SU-DHL-6 (cell line): ENCODE measurements around the gene CLVS2.

ENCODE experiments used
- EZH2phosphoT487 ChIP-seq: fragments of 200-600 bp; sonication (generic), shearing (Covaris generic); conservative IDR thresholded peaks from 2 replicates; pipeline ENCODE4 v1.6.1; 2018; ENCODE audit warnings: mild to moderate bottlenecking, antibody characterized with exemption, low read length, moderate library complexity, mixed read lengths
- TF ChIP-seq, protein P1 (sequence below): fragments of 200-600 bp; sonication (generic); IDR thresholded peaks from one replicate; pipeline ENCODE4 v1.5.1; 2017; ENCODE audit warnings: antibody characterized with exemption, mild to moderate bottlenecking, low read length, moderate library complexity; ENCODE audit not compliant: insufficient read depth, poor library complexity, severe bottlenecking

DNA sequence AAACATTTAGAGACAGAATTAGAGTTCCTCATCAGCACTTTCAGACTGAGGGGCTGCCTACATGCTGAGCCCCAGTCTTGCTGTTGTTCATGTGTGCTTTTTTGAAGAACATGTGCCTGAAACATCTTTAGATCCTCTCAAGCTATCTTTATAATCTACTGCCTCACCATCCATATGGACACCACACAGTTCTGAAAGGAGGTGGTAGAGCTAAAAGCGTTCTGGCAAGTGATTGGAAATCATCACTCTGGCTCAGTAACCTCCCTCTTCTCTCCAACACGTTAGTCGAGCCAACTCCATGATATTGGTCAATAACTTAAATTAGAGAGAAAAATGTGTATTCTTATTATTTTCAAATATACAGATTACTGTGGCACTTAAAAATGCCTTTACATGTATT is 40.6 kb downstream of the CLVS2 start:
- no peak for TF ChIP-seq EZH2phosphoT487
- TF ChIP-seq, protein P1, sequence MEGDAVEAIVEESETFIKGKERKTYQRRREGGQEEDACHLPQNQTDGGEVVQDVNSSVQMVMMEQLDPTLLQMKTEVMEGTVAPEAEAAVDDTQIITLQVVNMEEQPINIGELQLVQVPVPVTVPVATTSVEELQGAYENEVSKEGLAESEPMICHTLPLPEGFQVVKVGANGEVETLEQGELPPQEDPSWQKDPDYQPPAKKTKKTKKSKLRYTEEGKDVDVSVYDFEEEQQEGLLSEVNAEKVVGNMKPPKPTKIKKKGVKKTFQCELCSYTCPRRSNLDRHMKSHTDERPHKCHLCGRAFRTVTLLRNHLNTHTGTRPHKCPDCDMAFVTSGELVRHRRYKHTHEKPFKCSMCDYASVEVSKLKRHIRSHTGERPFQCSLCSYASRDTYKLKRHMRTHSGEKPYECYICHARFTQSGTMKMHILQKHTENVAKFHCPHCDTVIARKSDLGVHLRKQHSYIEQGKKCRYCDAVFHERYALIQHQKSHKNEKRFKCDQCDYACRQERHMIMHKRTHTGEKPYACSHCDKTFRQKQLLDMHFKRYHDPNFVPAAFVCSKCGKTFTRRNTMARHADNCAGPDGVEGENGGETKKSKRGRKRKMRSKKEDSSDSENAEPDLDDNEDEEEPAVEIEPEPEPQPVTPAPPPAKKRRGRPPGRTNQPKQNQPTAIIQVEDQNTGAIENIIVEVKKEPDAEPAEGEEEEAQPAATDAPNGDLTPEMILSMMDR = no peak
